Right lobe of liver (tissue), 4 donors: ENCODE data around the gene EHD4.

Experiments
- CTCF ChIP-seq, 4 donors: fragments of 200-600 bp in 3 of 4; fragments of 450-650 bp in 1 of 4; IDR thresholded peaks; one replicate each; pipeline versions ENCODE4 v1.5.1 to v1.8.0; 2016 to 2022; ENCODE audit warnings: antibody characterized with exemption in 4 of 4, mild to moderate bottlenecking in 2 of 4
- POLR2A ChIP-seq: fragments of 450-650 bp; IDR thresholded peaks from one replicate; pipeline ENCODE4 v1.6.1; 2017; ENCODE audit warnings: antibody characterized with exemption, mild to moderate bottlenecking
- donor health status: DM: no; HTN: no; CAD: no.
- donor health status: DM: no; HTN: no; CAD: no.
- donor health status: DM: no; HTN: yes; CAD: no.

- TF ChIP-seq CTCF (IDR thresholded peaks at IDR 0.05) = no peak
- TF ChIP-seq POLR2A = no peak
Measured at GRCh38 chr15:41901431-41901830, 70.9 kb downstream of the EHD4 start.
